HG03457 (cell line): Measurements from ENCODE around the gene RABGGTA.
"Not testable (repeated sequence)": the region's sequence is repeated elsewhere in the genome, so short reads cannot be mapped to it uniquely, and the experiment has no call there.

Experiments used
- ATAC-seq: cut with Tn5 transposase; IDR thresholded peaks from one replicate; pipeline ENCODE4 v1.9.1; 2021; ENCODE audit warnings: moderate number of reproducible peaks; ENCODE audit not compliant: unreplicated experiment

RABGGTA gene

DNA sequence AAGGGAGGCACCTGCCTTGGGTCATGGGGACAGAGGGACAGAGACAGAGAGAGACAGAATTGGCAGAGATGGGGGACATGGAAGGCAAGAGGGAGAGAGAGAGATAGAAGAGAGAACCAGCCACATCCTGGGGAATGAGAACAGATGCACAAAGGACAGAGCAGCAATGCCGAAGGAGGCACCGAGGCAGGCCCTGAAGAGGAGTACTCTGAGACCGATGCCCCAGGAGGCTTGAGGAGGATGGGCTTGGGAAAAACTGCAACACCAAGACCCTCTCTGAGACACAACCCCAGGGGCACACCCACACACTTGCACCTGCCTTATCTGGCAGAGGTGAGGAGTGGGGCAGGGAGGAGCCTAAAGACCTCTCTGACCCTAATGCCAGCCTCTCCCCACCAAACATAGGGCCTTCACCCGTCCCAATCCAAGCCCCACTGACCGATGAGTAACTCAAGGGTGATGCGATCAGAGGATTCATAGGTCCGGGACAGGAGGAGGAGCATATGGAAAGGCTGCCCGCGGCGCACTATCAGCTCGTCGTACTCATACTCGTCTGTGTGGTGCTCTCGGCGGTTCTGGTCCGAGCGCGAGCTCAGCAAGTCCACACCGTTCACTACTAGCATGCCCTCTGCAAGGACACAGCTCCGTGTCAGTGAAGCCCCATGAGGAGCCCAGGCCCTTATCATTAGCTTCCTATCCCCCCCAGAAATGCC lies 10.0 kb downstream of the RABGGTA start:
- no peak for ATAC-seq

DNA sequence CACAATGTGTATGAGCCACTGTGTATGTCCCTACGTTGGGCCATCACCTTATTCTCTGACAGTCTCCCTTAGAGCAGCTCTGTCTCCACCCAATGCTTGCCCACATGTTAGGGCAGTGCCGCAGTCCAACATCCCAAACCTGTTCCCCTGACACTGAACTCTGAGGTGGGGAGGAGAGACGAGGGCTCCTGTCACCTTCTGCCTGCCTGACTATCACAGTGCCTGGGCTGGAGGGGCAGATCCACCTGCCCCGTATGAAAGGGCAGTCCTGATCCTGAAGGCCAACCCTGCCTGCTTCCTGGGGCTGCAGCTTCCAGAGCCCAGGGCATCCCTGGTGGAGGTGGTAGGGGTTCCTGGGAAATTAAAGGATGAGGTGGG lies 10.6 kb downstream of the RABGGTA start:
- no peak for ATAC-seq

DNA sequence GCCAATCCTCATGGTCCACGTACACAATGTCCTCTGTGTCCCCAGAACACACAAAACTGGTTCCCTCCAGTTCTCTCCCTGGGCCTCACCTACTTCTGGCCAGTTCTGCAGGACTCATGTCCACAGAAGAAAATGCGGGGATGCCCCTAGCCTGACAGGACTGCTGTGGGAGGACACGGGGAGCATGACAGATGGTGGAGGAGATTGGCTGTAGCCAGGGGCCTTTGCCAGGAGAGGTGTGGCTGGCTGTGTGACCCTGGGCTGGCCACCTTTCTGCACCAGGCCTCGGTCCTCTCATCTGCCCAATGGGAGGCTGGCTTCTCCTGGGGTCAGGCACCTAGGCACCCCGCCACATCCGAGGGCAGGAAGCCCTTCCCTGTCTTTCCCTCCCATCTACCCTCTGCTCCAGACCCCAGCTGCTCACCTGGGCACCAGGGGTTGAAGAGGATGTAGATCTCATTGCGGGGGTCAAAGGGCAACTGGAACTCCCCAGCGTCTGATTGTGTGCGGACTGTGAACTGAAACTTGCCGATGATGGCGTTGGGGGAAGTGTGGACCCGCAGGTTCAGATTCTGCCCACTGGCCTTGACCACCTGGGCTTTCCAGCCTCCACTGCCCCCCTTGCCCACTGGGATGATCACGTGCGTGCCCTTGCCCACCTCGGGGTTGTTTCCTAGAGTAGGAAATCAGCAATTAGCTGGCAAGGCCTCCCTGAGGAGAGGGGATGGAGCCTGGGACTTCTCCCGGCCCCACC lies 11.2 kb downstream of the RABGGTA start:
- no peak for ATAC-seq

DNA sequence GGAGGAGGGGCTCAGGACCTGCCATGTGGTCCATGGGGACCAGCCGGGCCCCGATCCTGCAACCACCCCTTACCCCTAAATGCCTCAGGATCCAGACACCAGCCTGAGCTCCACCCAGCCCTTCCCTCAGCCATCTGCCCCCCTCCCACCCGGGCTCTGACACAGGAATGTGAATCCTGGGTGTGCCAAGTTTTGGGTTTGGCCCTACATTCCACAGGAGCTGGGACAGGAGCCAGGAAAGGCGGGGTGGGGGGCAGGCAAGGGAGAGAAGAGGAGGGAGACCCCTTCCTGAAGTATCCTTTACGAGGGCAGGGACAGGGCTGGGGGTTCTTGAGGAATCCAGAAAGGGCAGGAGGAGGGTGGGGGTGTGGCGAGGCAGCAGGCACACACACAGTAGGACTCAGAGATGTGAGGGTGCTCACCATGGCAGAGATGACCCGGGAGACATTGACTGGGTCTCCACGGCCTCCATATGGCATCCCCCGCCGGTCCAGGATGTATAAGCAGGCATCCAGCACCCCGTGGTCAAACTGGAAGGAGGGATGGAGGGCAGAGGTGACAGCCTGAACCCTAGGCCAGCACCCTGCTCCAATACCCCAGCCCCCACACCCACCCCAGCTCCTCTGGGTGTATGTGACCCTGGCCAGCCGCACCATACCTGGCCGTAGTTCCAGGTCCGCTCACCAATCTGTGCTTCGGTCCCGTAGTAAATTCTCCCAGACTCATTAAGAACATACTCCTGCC lies 11.9 kb downstream of the RABGGTA start:
- no peak for ATAC-seq

DNA sequence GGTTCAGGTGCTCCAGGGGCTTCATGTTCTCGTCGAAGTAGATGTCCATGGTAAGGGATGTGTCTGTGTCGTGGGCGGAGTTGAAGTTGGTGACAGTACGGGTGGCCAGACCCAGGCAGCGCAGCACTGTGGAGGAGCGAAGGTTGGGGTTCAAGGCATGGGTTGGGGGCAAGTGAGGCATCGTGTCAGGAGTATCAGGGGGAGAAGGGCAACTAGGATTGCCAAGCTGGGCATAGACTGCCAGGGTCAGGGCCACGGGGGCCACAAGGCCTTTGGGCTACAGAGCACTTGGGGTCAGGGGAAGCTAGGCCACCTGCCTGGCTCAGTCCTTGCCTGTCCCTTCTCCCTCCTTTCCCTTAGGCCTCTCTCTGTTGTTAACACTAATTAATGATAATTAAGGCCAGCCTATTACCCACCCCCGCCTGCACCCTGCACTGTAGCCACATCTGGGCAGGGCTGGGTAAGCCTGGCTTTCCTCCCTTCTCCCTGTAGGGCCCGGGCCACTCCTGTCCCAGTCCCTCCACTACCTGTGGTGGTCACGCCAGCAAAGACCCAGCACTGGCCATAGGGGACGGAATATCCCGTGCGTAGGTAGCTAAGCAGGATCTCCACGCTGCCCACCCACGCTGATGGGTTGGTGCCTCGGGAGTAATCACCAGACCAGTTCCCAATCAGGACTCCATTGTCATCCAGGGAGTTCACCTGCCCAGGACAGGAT lies 12.7 kb downstream of the RABGGTA start:
- ATAC-seq: no peak

DNA sequence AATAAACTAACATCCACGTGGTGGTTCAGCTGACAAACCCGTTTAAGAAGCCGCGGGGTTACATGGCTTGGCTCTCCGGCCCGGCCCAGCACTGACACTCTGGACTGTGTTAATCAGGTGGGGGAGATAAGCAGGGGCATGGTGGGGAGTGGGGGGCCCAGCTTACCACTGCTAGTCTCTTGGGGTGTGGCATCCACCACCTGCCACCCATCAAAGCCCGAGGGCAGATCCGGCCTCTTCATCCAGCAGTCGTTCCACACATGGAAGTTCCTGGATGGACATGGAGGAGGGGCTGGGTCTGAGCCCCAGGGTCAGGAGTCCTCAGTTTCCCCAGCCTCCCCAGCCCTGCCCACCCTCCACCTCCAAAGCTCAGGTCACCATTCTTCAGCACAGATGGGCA lies 13.3 kb downstream of the RABGGTA start:
- ATAC-seq: no peak

DNA sequence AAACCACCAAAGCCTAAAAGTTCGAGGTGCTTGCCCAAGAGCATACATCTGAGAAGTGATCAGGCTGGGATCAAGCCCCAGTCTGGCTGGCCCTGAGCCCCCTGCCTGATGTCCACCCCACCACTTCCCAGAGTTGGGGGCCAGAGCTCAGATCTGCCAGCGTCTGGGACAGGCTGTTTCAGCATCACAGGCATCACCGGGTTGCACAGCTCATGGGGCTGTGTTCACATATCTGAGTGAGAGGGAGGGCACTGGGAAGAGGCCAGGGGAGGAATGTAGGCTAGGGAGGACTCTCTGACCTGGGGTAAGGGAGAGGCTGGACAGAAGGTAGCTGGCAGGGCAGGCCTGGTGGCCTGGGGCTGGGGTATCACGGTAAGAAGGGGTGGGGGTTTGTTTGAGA lies 14.4 kb downstream of the RABGGTA start:
- ATAC-seq: no peak

DNA sequence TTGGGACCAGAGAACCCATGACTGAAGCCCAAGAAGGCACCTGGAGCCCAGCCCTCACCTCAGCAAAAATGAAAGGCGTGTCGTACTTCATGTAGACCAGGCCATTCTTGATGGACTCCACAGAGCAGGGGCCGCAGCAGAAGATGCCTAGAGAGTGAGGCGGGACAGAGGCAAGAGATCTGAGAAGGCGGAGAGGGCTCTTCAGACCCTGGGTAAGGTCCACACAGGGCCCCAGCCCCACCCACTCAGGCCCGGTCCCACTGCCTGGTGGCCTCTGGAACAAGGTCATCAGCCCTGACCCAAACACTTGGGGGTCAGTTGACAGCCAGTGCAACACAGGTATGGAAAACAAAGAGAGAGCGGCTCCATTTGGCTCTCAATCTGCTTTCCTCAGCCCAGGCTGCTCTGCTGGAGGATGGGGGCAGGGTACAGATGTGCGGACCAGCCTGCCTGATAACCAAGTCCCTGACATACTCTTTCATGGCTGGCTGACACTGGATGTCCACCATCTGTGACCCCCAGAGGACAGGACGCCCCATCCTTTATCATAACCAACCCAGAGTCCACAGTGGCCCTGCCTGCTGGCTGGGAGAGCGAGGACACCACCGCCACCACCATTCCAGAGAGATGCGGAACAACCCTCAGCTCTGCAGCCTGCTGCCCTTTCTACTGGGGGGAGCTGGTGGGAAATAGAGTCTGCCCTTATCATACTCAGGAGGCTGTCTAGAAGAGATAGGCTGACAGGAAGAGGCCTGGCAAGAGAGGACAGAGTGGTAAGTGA lies 15.3 kb downstream of the RABGGTA start:
- no peak for ATAC-seq

DNA sequence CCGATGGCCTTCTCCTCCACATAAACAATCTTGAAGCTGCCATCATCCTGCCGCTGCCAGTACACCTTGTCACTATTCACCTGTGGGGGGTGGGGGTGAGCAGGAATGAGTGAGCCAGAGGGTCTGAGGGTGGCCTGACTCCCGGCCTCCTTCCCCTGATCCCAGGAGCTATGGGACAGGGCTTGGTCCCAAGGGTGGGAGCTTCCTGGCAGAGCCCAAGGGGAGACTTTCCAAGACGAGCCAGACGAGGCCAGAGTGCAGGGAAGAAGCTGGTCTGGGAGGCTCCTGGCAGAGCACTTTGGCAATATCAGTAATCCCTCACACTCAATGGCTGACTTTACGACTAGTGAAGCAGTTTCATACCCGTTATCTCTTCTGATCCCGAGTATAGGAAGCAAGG lies 16.0 kb downstream of the RABGGTA start:
- ATAC-seq: no peak

DNA sequence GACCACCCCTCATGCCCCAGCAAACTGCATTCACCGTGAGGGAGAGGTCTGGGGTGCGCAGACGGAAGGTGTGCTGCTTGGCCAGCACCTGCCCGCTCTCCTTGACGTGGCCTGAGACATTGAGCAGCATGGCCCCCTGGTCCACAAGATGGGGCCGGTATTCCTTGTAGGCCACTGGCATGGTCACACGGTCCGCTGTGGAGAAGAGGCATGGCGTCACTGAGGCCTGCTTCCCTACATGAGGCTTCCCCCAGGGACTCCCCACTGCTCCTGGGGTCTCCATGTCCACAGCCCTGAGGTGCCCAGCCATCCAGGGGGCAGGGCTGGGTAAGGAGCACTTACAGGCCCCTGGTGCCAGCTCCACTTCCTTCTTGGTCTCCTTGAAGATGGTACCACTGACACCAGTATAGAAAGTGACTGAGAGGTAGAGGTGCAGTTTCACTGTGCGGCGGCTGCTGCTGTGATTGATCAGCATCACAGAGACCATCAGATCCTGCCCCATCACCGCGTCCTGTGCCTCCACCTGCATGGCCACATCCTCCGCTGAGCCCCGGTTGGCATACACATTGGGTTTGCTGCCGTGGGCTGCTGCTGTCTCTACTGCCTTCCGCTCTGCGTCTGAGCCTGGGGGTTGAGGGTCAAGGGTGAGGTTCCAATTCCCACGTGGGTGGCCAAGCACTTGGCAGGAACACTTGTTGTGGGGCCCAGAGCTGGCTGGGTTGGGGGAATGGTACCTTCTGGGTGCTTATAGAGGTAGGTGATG lies 16.6 kb downstream of the RABGGTA start:
- no peak for ATAC-seq

DNA sequence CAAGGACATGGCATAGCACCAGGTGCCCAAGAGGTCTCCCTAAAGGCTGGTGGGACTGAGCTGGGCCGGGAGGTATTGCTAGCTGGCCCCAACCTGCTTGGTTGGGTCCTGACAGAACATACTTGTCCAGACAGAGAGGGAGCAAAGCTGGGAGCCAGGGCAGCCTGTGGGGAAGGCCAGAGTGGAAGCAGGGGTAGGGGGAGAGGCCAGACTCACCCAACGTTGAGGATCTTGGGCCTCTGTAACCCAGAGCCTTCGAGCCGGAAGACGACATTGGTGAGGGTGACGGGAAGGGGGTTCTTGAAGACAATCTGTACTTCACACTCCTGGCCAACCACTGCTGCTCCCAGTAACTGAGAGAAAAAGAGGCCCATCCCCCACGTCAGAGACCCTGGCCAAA lies 17.5 kb downstream of the RABGGTA start:
- no peak for ATAC-seq

DNA sequence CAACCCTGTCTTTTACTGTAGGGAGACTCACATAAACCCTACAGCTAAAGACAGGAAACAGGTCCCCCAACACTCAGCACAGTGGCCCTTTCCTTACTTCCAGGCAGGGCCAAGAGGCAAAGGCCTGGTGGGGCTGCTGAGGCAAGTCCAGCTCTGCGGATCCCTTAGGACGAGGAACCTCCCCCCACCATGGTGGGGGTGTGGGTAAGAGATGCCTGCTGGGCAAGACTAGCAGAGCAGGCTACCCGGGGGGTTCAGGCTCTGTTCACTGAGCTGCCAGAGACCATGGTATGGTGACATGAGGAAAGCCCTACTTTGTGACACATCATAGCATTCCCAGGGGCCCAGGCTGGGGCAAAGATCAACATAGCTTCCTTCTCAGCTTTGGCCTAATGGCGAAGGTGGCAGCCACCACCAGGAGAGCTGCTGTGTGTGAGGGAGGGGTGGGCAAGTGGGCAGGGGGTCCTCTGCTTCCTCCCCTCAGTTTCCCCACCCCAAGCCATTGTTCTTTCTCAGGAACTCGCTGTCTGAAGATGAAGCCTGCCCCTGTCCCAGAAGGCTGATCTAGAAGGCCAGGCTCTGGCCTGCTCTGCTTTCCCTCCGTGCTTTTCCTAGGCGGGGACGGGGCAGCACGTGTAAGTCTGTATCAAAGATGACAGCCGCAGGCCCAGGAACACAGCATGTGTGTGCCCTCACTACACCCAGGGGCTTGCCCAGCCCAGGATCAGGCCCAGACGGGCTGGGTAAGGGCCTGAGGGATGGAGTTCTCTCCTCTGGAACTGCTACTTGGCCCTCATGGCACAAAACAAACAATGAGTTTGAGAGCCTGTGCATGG lies 18.9 kb downstream of the RABGGTA start:
- no peak for ATAC-seq

DNA sequence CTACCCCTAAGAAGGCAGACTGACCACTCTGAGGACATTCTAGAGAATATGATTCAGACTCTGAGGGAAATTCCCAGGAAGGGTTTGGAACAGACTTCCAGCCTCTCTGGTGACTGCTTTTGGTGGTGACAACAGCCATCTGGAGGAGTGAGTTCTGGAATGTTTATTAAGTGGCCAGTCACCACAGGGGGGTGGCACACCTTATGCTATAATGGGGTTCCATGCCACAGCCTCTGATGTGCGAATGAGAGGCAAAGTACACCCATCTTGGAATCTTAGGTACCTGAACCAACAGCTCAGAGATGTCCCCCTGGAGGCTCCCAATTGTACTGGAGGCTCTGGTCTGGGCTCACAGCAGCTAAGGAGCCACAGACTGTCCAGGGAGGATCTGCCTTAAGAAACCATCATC lies 19.5 kb downstream of the RABGGTA start:
- ATAC-seq: no peak

DNA sequence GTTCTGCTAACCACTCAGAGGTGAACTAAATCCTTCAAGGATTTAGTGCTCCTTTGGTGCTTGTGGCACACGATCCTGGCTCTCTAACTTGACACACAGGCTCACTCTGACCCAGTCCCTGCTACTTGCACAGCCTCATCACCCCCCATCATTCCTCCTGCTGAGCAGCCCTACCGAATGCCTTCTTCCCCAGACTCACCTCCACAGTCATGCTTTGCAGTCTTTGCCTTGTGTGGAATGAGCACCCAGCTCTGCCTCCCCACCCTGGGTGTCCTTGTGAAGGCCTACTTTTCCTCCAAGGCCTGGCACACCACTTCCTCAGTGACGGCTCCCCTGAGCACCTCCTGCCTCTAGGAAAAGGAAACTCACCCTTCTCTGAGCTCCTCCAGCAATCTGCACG lies 21.0 kb downstream of the RABGGTA start:
- ATAC-seq: no peak

DNA sequence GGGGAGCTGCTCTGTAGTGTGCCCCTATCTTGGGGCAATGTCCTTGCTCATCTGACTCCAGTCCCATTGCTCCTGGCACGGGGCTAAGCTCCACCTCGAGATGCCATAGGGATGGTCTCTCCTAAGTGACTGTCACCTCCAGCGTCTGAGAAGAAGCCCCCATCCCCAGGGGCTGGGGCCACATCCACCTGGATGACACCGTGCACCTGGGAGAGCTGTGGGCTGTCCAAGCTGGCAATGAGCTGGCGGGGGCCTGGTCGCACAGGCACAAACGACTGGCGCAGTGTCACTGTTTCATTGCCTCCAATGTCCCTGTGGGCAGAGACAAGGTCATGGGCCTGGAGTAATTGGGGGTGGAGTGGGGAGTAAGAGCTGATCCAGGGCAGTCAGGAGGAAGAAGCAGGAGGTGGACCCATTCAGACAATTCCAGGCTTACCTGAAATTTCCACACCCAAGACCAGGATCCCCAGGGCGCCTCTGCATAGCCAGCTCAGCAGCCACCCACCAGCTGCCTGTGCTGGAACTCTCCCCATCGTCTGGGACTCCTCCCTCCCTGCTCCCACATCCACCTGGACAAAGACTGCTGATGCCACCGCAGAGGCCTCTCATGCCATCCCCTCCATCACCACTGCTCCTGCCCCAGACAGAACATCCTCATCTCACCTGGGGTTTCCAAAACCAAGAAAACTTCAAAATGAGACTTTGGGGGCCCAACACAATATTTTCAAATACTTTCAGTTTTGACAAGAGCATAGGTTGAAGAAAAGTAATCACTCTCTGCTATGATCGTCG lies 22.0 kb downstream of the RABGGTA start:
- ATAC-seq: no peak

DNA sequence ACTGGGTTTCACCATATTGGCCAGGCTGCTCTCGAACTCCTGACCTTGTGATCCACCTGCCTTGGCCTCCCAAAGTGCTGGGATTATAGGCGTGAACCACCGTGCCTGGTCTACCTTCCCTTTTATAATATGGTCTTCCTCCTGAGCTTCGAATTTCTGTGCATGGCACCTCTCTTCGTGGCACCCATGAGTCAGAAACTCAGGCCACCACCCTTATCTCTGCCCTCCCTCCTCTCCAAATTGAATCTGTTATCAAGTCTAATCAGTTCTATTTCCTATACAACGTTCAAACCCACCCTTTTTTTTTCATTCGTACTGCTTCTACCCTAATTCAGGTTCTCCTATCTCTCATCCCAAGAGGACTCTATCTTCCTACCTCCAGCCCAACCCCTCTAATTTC lies 24.0 kb downstream of the RABGGTA start:
- ATAC-seq: no peak

DNA sequence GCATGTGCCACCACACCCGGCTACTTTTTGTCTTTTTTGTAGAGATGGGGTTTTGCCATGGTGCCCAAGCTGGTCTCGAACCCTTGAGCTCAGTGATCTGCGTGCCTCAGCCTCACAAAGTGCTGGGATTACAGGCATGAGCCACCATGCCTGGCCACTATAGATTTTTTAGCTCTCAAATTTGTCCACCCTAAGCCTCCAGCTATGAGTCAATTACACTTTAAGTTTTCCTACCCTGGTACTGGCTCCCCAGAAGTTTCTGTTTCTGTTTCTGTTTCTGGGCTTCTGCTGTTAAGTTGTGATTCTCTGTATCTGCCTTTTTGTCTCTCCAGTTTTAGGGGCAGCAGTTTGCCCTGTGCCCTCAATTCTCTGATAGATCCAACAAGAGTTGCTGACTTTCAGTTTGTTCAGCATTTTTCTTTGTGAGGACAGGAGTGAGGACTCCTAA lies 24.6 kb downstream of the RABGGTA start:
- ATAC-seq: no peak

DNA sequence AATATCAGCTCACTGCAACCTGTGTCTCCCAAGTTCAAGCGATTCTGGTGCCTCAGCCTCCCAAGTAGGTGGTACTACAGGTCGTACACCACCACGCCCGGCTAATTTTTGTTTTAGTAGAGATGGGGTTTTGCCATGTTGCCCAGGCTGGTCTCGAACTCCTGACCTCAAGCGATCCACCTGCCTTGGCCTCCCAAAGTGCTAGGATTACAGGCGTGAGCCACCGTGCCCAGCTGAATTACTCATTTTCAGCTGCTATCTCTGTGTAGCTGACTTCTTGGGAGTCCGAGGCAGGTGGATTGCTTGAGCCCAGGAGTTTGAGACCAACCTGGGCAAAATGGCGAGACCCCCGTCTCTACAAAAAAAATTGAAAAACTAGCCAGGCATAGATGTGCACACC lies 26.0 kb downstream of the RABGGTA start:
- not testable (repeated sequence) for ATAC-seq
